ENCODE data around the gene MOB1A.
"Not testable (repeated sequence)": the region's sequence is repeated elsewhere in the genome, so short reads cannot be mapped to it uniquely, and the experiment has no call there.

MOB1A gene

DNA sequence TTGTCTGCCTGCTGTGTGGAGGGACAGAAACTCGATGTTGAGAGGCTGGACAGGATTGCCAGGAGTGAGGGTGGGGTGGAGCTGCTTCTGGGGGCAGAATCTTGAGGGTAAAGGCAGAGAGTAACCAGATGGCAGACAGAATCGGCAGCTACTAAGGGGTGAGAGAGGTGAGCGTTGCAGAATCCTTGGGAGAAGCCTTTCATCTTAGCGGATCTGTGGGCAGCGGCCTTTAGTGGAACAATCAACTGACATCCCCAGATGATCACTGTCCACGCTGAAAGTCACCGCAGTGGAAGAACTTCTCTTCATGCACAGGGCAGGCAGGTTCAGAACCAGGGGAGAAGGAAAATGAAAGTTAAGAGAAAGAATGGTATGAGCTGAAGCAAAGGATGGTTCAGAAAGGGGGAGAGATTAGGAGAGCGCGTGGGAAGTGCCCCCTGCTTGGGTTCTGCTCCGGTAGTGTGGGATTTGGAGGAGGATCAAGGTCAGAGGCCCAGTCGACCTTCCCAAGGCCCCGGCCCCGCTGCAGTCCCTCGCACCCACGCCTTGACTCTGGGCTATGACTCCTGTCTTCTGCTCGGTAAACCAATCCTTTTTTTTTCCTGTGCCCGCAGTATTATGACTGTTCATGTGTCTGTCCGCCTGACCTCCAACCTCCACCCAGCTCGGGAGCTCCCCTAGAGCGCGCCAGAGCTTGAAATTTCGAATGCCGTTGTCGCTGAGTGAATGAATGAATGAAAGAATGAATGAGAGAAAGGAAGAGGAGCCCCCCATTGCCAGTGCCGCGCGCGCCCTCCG, 31.6 kb downstream of the MOB1A start:
- H3K27me3 ChIP-seq (ENCODE audit: control insufficient read depth in 1 of 2, insufficient read depth in 2 of 2, low read length in 2 of 2): no peaks in the 10 kb centered on the region
- H3K36me3 ChIP-seq (ENCODE audit: insufficient read depth, low read length): peaks cover 4% of the 10 kb centered on the region
- peaks cover 28% of the 10 kb centered on the region for H3K4me1 ChIP-seq (ENCODE audit: insufficient read depth, low read length)
- peak overlapping the region; percentile 57 for H3K27ac ChIP-seq (ENCODE audit: low read depth, low read length)
- peak overlapping the region; percentile 78 to 79 for H3K4me3 ChIP-seq (ENCODE audit: low read depth in 1 of 2, low read length in 2 of 2)
- H3K9me3 ChIP-seq (ENCODE audit: low read length): no peaks in the 10 kb centered on the region
- H3K9ac ChIP-seq (ENCODE audit: low read length): peak overlapping the region; percentile 41

DNA sequence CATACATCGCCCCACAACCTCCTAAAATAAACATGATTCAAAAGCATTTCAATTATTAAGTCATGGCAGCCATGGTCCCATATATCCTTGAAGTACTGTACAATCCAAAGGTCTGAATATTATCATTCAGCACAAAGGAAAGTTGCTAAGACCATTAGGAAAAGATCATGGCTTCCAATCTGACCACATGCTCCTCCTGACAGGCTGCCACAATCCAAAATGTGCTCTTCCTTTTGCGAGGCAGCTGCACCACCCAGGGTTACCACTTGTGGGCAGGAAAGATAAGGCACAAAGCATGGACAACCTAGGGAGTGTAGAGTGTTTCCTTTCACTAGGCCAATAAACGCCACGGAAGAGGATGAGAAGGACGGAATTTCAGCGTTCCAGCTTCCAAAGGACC, 36.3 kb downstream of the MOB1A start:
- H3K4me1 ChIP-seq (ENCODE audit: insufficient read depth, low read length): peaks cover 13% of the 10 kb centered on the region
- H3K27ac ChIP-seq (ENCODE audit: low read depth, low read length): no peak overlapping the region
- peaks cover 4% of the 10 kb centered on the region for H3K36me3 ChIP-seq (ENCODE audit: insufficient read depth, low read length)
- no peaks in the 10 kb centered on the region for H3K27me3 ChIP-seq (ENCODE audit: control insufficient read depth in 1 of 2, insufficient read depth in 2 of 2, low read length in 2 of 2)
- no peak overlapping the region for H3K4me3 ChIP-seq (ENCODE audit: low read depth in 1 of 2, low read length in 2 of 2)
- H3K9ac ChIP-seq (ENCODE audit: low read length): no peak overlapping the region
- no peaks in the 10 kb centered on the region for H3K9me3 ChIP-seq (ENCODE audit: low read length)

DNA sequence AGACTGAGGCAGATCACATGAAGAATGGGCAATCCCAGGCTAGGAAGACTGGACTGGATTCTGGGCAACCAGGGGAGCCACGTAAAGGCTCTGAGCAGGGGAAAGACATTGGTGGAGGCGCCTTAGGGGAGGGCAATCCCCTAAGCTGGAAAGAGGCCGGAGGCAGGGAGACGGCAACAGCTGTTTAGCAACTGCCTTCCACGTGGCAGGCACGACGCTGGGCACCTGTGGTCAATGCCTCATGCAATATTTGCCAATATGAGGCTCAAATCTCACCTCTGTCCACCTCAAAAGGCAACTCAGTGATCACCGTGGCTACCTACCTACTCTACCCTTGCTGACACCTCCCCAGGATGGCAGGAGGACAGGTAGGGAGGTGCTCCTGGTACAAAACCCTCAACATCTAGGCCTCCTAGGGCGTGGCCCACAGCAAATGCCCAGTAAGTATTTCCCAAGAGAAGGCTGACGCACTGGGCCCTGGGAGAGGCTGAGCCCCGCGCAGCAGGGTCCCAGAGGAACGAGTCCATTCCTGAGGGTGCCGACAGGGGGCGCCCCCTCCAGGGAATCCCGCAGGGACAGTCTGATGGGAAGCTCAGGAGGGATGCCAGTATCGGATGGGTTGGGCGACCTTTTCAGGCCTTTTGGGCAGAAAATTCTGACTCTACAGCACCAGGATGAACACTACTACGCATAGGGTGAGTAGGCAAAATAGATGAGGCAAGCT, 39.9 kb downstream of the MOB1A start:
- no peak overlapping the region for H3K9ac ChIP-seq (ENCODE audit: low read length)
- H3K27me3 ChIP-seq (ENCODE audit: control insufficient read depth in 1 of 2, insufficient read depth in 2 of 2, low read length in 2 of 2): no peaks in the 10 kb centered on the region
- no peaks in the 10 kb centered on the region for H3K4me1 ChIP-seq (ENCODE audit: insufficient read depth, low read length)
- peaks cover 9% of the 10 kb centered on the region for H3K36me3 ChIP-seq (ENCODE audit: insufficient read depth, low read length)
- H3K9me3 ChIP-seq (ENCODE audit: low read length): no peaks in the 10 kb centered on the region
- H3K27ac ChIP-seq (ENCODE audit: low read depth, low read length): no peak overlapping the region
- H3K4me3 ChIP-seq (ENCODE audit: low read depth in 1 of 2, low read length in 2 of 2): no peak overlapping the region

DNA sequence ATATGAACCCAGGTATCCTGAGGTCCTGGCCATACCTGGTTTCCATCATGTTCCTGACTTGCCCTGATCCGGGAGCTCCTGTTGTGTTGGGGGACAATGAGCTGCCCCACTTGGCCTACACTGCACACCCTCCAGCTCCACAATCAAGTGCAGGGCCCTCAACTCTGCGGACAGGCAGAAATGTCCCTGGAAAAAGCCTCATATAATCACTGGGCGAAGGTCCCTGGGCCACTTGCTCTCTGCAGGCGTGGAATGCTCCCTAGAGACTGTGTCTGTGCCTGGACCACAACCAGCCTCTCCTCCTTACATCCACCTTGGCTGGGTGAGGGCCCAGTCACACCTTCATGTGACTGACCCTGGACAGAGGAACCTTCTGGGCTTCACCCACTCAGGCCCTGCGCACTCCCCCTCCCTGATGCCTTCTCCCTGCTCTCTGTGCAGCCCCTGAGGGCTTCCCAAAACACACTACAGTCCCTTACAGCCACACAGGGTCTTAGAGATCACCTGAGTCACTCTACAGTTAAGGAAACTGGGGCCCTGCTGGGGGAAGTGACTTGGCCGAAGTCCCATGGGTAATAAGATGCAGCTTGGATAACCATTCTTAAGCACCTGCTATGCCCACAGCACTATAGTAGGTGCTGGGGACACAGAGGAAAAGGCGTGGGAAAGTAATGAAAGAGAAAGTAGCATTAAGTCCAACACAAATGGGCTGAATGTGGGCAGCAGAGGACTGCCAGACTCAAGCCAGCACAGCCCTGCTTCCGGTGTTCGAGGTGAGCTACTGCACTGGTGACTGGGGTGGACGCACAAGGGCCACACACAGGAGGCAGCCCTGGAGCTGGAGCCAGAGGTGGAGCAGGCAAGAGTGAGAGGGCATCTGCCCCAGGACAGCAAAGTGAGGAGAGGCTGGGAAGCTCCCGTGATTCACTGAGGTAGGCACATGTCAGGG, 40.8 kb downstream of the MOB1A start:
- H3K4me3 ChIP-seq (ENCODE audit: low read depth in 1 of 2, low read length in 2 of 2): no peak overlapping the region
- H3K36me3 ChIP-seq (ENCODE audit: insufficient read depth, low read length): peaks cover 9% of the 10 kb centered on the region
- H3K9ac ChIP-seq (ENCODE audit: low read length): no peak overlapping the region
- H3K27me3 ChIP-seq (ENCODE audit: control insufficient read depth in 1 of 2, insufficient read depth in 2 of 2, low read length in 2 of 2): no peaks in the 10 kb centered on the region
- H3K27ac ChIP-seq (ENCODE audit: low read depth, low read length): no peak overlapping the region
- H3K4me1 ChIP-seq (ENCODE audit: insufficient read depth, low read length): no peaks in the 10 kb centered on the region
- H3K9me3 ChIP-seq (ENCODE audit: low read length): no peaks in the 10 kb centered on the region

DNA sequence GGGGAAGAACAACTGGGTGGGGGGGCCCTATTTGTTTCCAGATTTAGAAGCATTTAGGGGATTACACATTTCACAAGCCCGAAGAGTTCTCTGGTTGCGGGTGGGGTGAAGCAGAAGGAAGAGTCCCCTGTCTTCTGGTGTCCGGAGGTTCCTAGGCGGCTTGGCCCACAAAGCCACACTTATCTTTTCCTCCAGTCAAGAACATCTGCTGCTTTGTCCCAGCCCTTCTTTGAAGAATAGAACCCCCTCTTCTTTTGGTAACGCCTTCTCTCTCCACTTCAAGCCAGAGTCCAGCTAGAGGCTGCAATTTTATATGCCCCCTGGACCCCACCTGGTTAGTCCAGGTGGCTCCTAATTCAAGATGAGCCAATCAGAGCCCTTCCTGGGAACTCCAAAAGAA, 46.8 kb downstream of the MOB1A start:
- Histone ChIP-seq H3K9me3 (ENCODE audit: low read length) (no peaks in the 10 kb centered on the region), H3K4me3 (ENCODE audit: low read depth in 1 of 2, low read length in 2 of 2) (no peak overlapping the region), H3K36me3 (ENCODE audit: insufficient read depth, low read length) (peaks cover 5% of the 10 kb centered on the region), H3K4me1 (ENCODE audit: insufficient read depth, low read length) (no peaks in the 10 kb centered on the region), H3K27me3 (ENCODE audit: control insufficient read depth in 1 of 2, insufficient read depth in 2 of 2, low read length in 2 of 2) (peaks cover 0 to 11% of the 10 kb centered on the region in 2 donors), H3K9ac (ENCODE audit: low read length) (no peak overlapping the region), H3K27ac (ENCODE audit: low read depth, low read length) (no peak overlapping the region)

DNA sequence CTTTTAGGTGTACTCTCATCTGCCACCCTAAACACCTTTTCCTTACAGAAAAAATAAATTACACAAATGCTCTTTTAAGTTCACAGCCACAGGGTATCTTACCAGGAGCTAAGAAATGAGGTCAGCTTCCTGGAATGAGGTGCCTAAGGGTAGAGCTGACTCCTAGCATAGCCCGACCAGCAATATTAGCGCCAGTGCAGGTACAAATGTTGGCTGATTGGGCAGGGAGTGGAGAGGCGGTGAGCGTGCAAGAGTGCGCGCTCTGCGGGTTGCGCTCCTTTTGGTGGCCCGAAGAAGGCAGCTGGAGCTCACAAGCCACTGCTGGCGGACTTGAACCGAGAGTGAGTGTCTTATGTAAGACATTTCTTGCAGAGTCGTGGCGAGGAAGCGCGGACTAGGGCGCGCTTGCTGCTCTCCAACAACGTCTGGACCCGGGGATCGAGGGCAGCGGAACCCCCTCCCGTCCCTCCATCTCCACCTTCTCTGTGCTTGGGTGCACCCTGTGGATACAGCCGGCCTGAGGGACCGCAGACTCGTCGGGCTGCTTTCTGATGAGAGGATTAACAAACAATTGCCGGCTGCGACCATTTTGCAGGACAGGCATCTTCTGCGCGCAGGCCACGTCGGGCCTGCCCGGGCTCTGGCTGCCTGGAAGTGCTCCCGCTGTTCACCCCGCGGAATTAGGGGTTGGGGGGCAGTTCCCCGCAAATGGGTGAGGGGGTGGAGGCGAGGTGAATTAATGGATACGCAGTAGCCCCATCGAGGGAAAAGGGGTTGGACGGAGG, 48.3 kb downstream of the MOB1A start:
- H3K27me3 ChIP-seq (ENCODE audit: control insufficient read depth in 1 of 2, insufficient read depth in 2 of 2, low read length in 2 of 2): peaks cover 0 to 11% of the 10 kb centered on the region in 2 donors
- H3K36me3 ChIP-seq (ENCODE audit: insufficient read depth, low read length): peaks cover 5% of the 10 kb centered on the region
- H3K9me3 ChIP-seq (ENCODE audit: low read length): no peaks in the 10 kb centered on the region
- no peak overlapping the region for H3K9ac ChIP-seq (ENCODE audit: low read length)
- H3K27ac ChIP-seq (ENCODE audit: low read depth, low read length): no peak overlapping the region
- no peak overlapping the region for H3K4me3 ChIP-seq (ENCODE audit: low read depth in 1 of 2, low read length in 2 of 2)
- no peaks in the 10 kb centered on the region for H3K4me1 ChIP-seq (ENCODE audit: insufficient read depth, low read length)

DNA sequence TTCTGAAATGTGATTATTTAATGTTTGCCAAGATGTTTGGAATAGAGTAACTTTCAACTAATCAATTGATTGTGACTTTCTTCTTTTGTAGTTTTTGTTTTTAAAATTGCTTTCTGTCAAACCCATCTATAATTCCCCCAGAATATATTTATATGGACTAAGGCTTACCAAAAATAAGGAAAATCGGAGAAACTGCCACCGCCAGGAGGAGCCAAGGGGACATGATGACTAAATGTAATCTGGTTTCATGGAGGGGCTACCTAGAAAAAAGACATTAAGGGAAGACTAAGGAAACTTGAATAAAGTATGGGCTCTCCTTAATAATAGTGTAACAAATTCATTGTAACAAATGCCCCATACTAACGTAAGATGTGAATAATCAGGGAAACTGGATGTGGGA, 50.5 kb downstream of the MOB1A start:
- no peaks in the 10 kb centered on the region for H3K9me3 ChIP-seq (ENCODE audit: low read length)
- peaks cover 0 to 11% of the 10 kb centered on the region in 2 donors for H3K27me3 ChIP-seq (ENCODE audit: control insufficient read depth in 1 of 2, insufficient read depth in 2 of 2, low read length in 2 of 2)
- no peak overlapping the region for H3K27ac ChIP-seq (ENCODE audit: low read depth, low read length)
- H3K4me1 ChIP-seq (ENCODE audit: insufficient read depth, low read length): no peaks in the 10 kb centered on the region
- no peaks in the 10 kb centered on the region for H3K36me3 ChIP-seq (ENCODE audit: insufficient read depth, low read length)
- H3K9ac ChIP-seq (ENCODE audit: low read length): no peak overlapping the region
- H3K4me3 ChIP-seq (ENCODE audit: low read depth in 1 of 2, low read length in 2 of 2): no peak overlapping the region

DNA sequence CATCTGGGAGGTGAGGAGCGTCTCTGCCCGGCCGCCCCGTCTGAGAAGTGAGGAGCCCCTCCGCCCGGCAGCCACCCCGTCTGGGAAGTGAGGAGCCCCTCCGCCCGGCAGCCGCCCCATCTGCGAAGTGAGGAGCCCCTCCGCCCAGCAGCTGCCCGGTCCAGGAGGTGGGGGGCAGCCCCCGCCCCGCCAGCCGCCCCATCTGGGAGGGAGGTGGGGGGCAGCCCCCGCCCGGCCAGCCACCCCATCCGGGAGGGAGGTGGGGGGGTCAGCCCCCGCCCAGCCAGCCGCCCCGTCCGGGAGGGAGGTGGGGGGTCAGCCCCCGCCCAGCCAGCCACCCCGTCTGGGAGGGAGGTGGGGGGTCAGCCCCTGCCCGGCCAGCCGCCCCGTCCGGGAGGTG, 54.7 kb downstream of the MOB1A start:
- not testable (repeated sequence) for H3K4me3 ChIP-seq (ENCODE audit: low read depth in 1 of 2, low read length in 2 of 2); H3K9ac ChIP-seq (ENCODE audit: low read length); H3K9me3 ChIP-seq (ENCODE audit: low read length); H3K36me3 ChIP-seq (ENCODE audit: insufficient read depth, low read length); H3K27ac ChIP-seq (ENCODE audit: low read depth, low read length); H3K4me1 ChIP-seq (ENCODE audit: insufficient read depth, low read length); H3K27me3 ChIP-seq (ENCODE audit: control insufficient read depth in 1 of 2, insufficient read depth in 2 of 2, low read length in 2 of 2)

DNA sequence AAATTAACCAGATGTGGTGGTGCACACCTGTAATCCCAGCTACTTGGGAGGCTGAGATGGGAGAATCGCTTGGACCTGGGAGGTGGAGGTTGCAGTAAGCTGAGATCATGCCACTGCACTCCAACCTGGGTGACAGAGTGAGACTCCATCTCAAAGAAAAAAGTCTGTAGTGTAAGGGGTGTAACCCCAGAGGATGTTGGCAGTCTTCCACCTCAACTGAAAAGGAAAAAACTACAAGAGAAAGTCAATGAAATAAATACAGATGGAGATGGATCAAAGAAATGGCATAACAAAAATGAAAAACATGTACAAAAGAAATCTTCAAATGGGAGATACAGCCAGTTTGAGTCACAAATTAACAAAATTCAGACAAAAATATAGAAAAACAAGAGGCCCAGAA, 56.8 kb downstream of the MOB1A start:
- not testable (repeated sequence) for H3K4me1 ChIP-seq (ENCODE audit: insufficient read depth, low read length); H3K27ac ChIP-seq (ENCODE audit: low read depth, low read length); H3K9ac ChIP-seq (ENCODE audit: low read length); H3K27me3 ChIP-seq (ENCODE audit: control insufficient read depth in 1 of 2, insufficient read depth in 2 of 2, low read length in 2 of 2); H3K4me3 ChIP-seq (ENCODE audit: low read depth in 1 of 2, low read length in 2 of 2); H3K9me3 ChIP-seq (ENCODE audit: low read length); H3K36me3 ChIP-seq (ENCODE audit: insufficient read depth, low read length)

DNA sequence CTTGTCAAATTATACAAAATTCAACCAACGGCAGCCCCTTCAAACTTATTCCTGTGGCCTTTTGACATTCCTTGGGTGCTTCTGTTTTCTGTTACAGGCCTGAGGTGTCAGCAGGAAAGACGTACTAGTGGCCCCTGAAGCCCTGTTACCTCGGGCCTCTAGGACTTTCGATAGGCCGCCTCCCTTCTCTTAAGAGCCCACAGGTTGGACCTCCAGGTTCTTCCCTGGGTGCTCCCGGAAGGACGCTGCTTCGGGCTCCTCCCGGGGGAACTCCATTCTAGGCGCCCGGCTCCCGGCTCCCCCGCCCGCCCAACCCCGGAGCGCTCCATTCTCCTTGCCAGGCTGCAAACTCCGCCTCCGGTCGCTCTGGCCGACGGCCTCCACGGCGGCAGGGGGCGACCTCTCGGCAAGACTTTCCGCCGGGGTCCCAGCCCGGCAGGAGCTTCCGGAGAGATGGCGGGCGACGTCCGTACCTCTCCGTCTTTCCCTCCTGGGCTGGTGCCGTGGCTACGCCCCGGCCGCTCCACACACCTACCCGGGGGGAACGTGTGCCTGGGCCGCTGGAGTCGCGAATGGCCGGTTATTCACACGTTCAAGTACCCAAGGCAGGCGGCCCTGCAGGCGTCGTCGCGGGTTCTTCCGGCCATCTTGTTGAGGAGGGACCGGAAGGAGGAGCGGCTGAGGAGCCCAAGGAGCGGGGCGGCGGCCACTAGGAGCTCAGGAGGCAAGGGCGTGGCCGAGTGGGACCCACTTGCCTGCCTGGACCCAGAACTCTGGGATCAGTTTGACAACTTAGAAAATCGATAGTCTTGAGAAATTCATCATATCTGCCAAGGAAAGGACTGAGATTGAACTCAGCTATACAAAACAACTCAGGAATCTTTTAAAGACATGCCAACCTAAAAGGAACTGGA, 58.5 kb downstream of the MOB1A start:
- no peak overlapping the region for H3K9ac ChIP-seq (ENCODE audit: low read length)
- H3K27me3 ChIP-seq (ENCODE audit: control insufficient read depth in 1 of 2, insufficient read depth in 2 of 2, low read length in 2 of 2): no peaks in the 10 kb centered on the region
- H3K4me1 ChIP-seq (ENCODE audit: insufficient read depth, low read length): no peaks in the 10 kb centered on the region
- peak overlapping the region; percentile 2 for H3K27ac ChIP-seq (ENCODE audit: low read depth, low read length)
- no peaks in the 10 kb centered on the region for H3K36me3 ChIP-seq (ENCODE audit: insufficient read depth, low read length)
- H3K9me3 ChIP-seq (ENCODE audit: low read length): no peaks in the 10 kb centered on the region
- H3K4me3 ChIP-seq (ENCODE audit: low read depth in 1 of 2, low read length in 2 of 2): peak overlapping the region; percentile 51 to 82
